Transverse colon (tissue), 4 donors: ENCODE results near the gene HBE1.

Source experiments
- CTCF ChIP-seq, 5 experiments: fragments of 200-600 bp in 3 of 5; fragments of 450-650 bp in 2 of 5; sonication (generic) in 3 of 5; IDR thresholded peaks; 1 replicate in 2 of 5; 2 replicates in 3 of 5; pipeline ENCODE4 v1.5.1; 2016 to 2017; ENCODE audit warnings: antibody characterized with exemption in 5 of 5, inconsistent platforms in 3 of 5, mild to moderate bottlenecking in 2 of 5, moderate library complexity in 1 of 5
- EP300 ChIP-seq: sonication (generic); formaldehyde crosslinking; IDR thresholded peaks from one replicate; pipeline ENCODE4 v1.6.1; 2017; ENCODE audit warnings: antibody characterized with exemption, low read depth
- POLR2A ChIP-seq: fragments of 450-650 bp; IDR thresholded peaks from one replicate; pipeline ENCODE4 v1.6.1; 2016; ENCODE audit warnings: antibody characterized with exemption, mild to moderate bottlenecking, moderate library complexity
- POLR2AphosphoS5 ChIP-seq, 3 donors: sonication (generic); formaldehyde crosslinking; IDR thresholded peaks; one replicate each; pipeline ENCODE4 v1.6.1; 2016; ENCODE audit warnings: antibody characterized with exemption in 3 of 3

GRCh38 chr11:5232821-5233220, 36.9 kb downstream of the HBE1 start:
- TF ChIP-seq CTCF (IDR thresholded peaks at IDR 0.05) (no peak), EP300 (no peak), POLR2AphosphoS5 (IDR thresholded peaks at IDR 0.05) (no peak), POLR2A (no peak)
